GM23338 (cell line): ENCODE measurements around the gene GFRA1.

ENCODE experiments used
- CREB1 ChIP-seq: fragments of 250-450 bp; sonication (Bioruptor Pico); IDR thresholded peaks from 2 replicates; pipeline ENCODE4 v1.5.0; 2020; ENCODE audit warnings: low read depth, mild to moderate bottlenecking, moderate library complexity
- EZH2 ChIP-seq: fragments of 200-600 bp; sonication (generic); IDR thresholded peaks from one replicate; pipeline ENCODE4 v1.8.0; 2017; ENCODE audit warnings: antibody characterized with exemption, mild to moderate bottlenecking, low read depth; ENCODE audit not compliant: unreplicated experiment
- EZH2phosphoT487 ChIP-seq: fragments of 200-600 bp; sonication (generic); IDR thresholded peaks from one replicate; pipeline ENCODE4 v1.8.1; 2018; ENCODE audit warnings: antibody characterized with exemption; ENCODE audit not compliant: unreplicated experiment
- JUNB ChIP-seq: IDR thresholded peaks from one replicate; pipeline ENCODE4 v1.6.1; 2016; ENCODE audit warnings: antibody characterized with exemption; ENCODE audit not compliant: unreplicated experiment
- POLR2AphosphoS5 ChIP-seq: IDR thresholded peaks from 2 replicates; pipeline ENCODE4 v1.6.1; 2016; ENCODE audit warnings: antibody characterized with exemption, low read depth
- REST ChIP-seq: IDR thresholded peaks from one replicate; pipeline ENCODE4 v1.6.1; 2018; ENCODE audit warnings: antibody characterized with exemption; ENCODE audit not compliant: unreplicated experiment
- TF ChIP-seq, protein P1 (sequence below), 2 experiments: fragments of 200-600 bp in 1 of 2; sonication (generic) in 1 of 2; conservative IDR thresholded peaks; 2 replicates each; pipeline versions ENCODE4 v1.5.1 to v1.6.1; 2016 to 2017; ENCODE audit warnings: antibody characterized with exemption in 2 of 2, low read depth in 2 of 2, mild to moderate bottlenecking in 2 of 2, moderate library complexity in 1 of 2

GRCh38 chr10:116073001-116073400 lies 200.0 kb downstream of the GFRA1 start:
- TF ChIP-seq, protein P1, sequence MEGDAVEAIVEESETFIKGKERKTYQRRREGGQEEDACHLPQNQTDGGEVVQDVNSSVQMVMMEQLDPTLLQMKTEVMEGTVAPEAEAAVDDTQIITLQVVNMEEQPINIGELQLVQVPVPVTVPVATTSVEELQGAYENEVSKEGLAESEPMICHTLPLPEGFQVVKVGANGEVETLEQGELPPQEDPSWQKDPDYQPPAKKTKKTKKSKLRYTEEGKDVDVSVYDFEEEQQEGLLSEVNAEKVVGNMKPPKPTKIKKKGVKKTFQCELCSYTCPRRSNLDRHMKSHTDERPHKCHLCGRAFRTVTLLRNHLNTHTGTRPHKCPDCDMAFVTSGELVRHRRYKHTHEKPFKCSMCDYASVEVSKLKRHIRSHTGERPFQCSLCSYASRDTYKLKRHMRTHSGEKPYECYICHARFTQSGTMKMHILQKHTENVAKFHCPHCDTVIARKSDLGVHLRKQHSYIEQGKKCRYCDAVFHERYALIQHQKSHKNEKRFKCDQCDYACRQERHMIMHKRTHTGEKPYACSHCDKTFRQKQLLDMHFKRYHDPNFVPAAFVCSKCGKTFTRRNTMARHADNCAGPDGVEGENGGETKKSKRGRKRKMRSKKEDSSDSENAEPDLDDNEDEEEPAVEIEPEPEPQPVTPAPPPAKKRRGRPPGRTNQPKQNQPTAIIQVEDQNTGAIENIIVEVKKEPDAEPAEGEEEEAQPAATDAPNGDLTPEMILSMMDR (conservative IDR thresholded peaks at IDR 0.05; ENCODE audit: low read depth in 2 of 2): no peak
- TF ChIP-seq CREB1 (CRISPR knock-in tag) (no peak), POLR2AphosphoS5 (no peak), EZH2 (no peak), EZH2phosphoT487 (no peak), REST (no peak), JUNB (no peak)
